Jurkat, Clone E6-1 (cell line): Measurements from ENCODE around the gene RALA.
"Not testable (repeated sequence)": the region's sequence is repeated elsewhere in the genome, so short reads cannot be mapped to it uniquely, and the experiment has no call there.

ENCODE experiments used
- DNase-seq: peaks from one replicate; pipeline ENCODE4 v3.0.0-alpha.2; 2011; ENCODE audit warnings: low read depth, low spot score
- H3K4me3 ChIP-seq: 2 replicates; pipeline ENCODE4 v1.5.1; 2011; ENCODE audit warnings: mild to moderate bottlenecking, low read length, control low read depth, moderate library complexity

Gene RALA

GRCh38 chr7:39637400-39637799, 14.0 kb downstream of the RALA start:
- H3K4me3 ChIP-seq, result no peak overlapping the region
- no peak for DNase-seq

- no peak overlapping the region for H3K4me3 ChIP-seq
- DNase-seq, result no peak
Measured at GRCh38 chr7:39637963-39638485, 14.7 kb downstream of the RALA start.

GRCh38 chr7:39642896-39643295, 19.5 kb downstream of the RALA start:
- H3K4me3 ChIP-seq, result no peak overlapping the region

GRCh38 chr7:39644170-39644569, 20.8 kb downstream of the RALA start:
- no peak overlapping the region for H3K4me3 ChIP-seq

More at GRCh38 chr7:39642896-39643295, 19.5 kb downstream of the RALA start:
- no peak for DNase-seq

GRCh38 chr7:39645482-39646407, 22.4 kb downstream of the RALA start:
- DNase-seq, result no peak
- no peak overlapping the region for H3K4me3 ChIP-seq

More at GRCh38 chr7:39644170-39644569, 20.8 kb downstream of the RALA start:
- no peak for DNase-seq

- DNase-seq, result no peak
- H3K4me3 ChIP-seq, result no peak overlapping the region
Measured at GRCh38 chr7:39647816-39648215, 24.4 kb downstream of the RALA start.

GRCh38 chr7:39650676-39651075, 27.3 kb downstream of the RALA start:
- no peak overlapping the region for H3K4me3 ChIP-seq
- no peak for DNase-seq

- no peak overlapping the region for H3K4me3 ChIP-seq
Measured at GRCh38 chr7:39651265-39651664, 27.9 kb downstream of the RALA start.

GRCh38 chr7:39656415-39656814, 33.0 kb downstream of the RALA start:
- DNase-seq, result no peak

More at GRCh38 chr7:39651265-39651664, 27.9 kb downstream of the RALA start:
- DNase-seq, result no peak

GRCh38 chr7:39659356-39660013, 36.1 kb downstream of the RALA start:
- no peak overlapping the region for H3K4me3 ChIP-seq
- DNase-seq, result no peak

More at GRCh38 chr7:39656415-39656814, 33.0 kb downstream of the RALA start:
- H3K4me3 ChIP-seq, result no peak overlapping the region

- no peak overlapping the region for H3K4me3 ChIP-seq
- no peak for DNase-seq
Measured at GRCh38 chr7:39661960-39662359, 38.6 kb downstream of the RALA start.

- H3K4me3 ChIP-seq, result no peak overlapping the region
- no peak for DNase-seq
Measured at GRCh38 chr7:39663263-39663662, 39.9 kb downstream of the RALA start.

- no peak overlapping the region for H3K4me3 ChIP-seq
- DNase-seq, result no peak
Measured at GRCh38 chr7:39664057-39664456, 40.7 kb downstream of the RALA start.

GRCh38 chr7:39664585-39664984, 41.2 kb downstream of the RALA start:
- no peak for DNase-seq

GRCh38 chr7:39666562-39666961, 43.2 kb downstream of the RALA start:
- H3K4me3 ChIP-seq, result no peak overlapping the region
- DNase-seq, result no peak

More at GRCh38 chr7:39664585-39664984, 41.2 kb downstream of the RALA start:
- H3K4me3 ChIP-seq, result no peak overlapping the region

- DNase-seq, result no peak
- H3K4me3 ChIP-seq, result no peak overlapping the region
Measured at GRCh38 chr7:39667341-39667923, 44.1 kb downstream of the RALA start.

- H3K4me3 ChIP-seq, DNase-seq: not testable (repeated sequence)
Measured at GRCh38 chr7:39668280-39668679, 44.9 kb downstream of the RALA start.

GRCh38 chr7:39670052-39670451, 46.7 kb downstream of the RALA start:
- DNase-seq, result no peak
- no peak overlapping the region for H3K4me3 ChIP-seq

GRCh38 chr7:39670934-39671333, 47.6 kb downstream of the RALA start:
- H3K4me3 ChIP-seq, result no peak overlapping the region
- no peak for DNase-seq

GRCh38 chr7:39672176-39672575, 48.8 kb downstream of the RALA start:
- H3K4me3 ChIP-seq, result no peak overlapping the region
- no peak for DNase-seq
